Spleen (tissue), 11 donors: ENCODE data around the gene WIPF2. TPM values are rescaled to one million over a fixed set of nuclear protein-coding genes. Genes with fewer than 3 reads are reported as not detected.
A peak's percentile ranks its signal among the peaks of the same experiment; 100 is the strongest.
"Not testable (repeated sequence)": the region's sequence is repeated elsewhere in the genome, so short reads cannot be mapped to it uniquely, and the experiment has no call there.

Experiments
- DNase-seq: peaks from one replicate; pipeline ENCODE4 v3.0.0-alpha.2; 2020
- H3K27ac ChIP-seq, 8 donors: fragments of 200-600 bp; sonication (generic) in 7 of 8; 1 replicate in 4 of 8; 2 replicates in 4 of 8; pipeline versions ENCODE4 v1.5.0 to v1.8.0; 2016 to 2021; ENCODE audit warnings: inconsistent platforms in 4 of 8, mild to moderate bottlenecking in 4 of 8, moderate library complexity in 1 of 8
- H3K27me3 ChIP-seq, 7 donors: fragments of 200-600 bp; sonication (generic) in 6 of 7; replicated peaks in 1 of 7; 1 replicate in 4 of 7; 2 replicates in 3 of 7; pipeline versions ENCODE4 v1.5.0 to v1.8.0; 2016 to 2021; ENCODE audit warnings: inconsistent platforms in 3 of 7, mild to moderate bottlenecking in 1 of 7
- H3K36me3 ChIP-seq, 6 donors: fragments of 200-600 bp; sonication (generic) in 5 of 6; 1 replicate in 4 of 6; 2 replicates in 2 of 6; pipeline versions ENCODE4 v1.5.0 to v1.8.0; 2016 to 2021; ENCODE audit warnings: inconsistent platforms in 2 of 6
- H3K4me1 ChIP-seq, 6 donors: fragments of 200-600 bp; sonication (generic) in 5 of 6; 1 replicate in 3 of 6; 2 replicates in 3 of 6; pipeline versions ENCODE4 v1.5.0 to v1.8.0; 2016 to 2021; ENCODE audit warnings: inconsistent platforms in 3 of 6
- H3K4me3 ChIP-seq, 8 donors: fragments of 200-600 bp; sonication (generic) in 7 of 8; 1 replicate in 4 of 8; 2 replicates in 4 of 8; pipeline versions ENCODE4 v1.5.0 to v1.8.0; 2016 to 2021; ENCODE audit warnings: inconsistent platforms in 4 of 8, mild to moderate bottlenecking in 4 of 8, moderate library complexity in 2 of 8
- H3K9me3 ChIP-seq, 8 donors: fragments of 200-600 bp; sonication (generic) in 7 of 8; 1 replicate in 4 of 8; 2 replicates in 4 of 8; pipeline versions ENCODE4 v1.5.0 to v1.8.0; 2016 to 2021; ENCODE audit warnings: inconsistent platforms in 4 of 8
- POLR2A ChIP-seq, 3 donors: fragments of 450-650 bp; IDR thresholded peaks; one replicate each; pipeline ENCODE4 v1.5.1; 2017; ENCODE audit warnings: antibody characterized with exemption in 3 of 3, mild to moderate bottlenecking in 1 of 3
- POLR2AphosphoS5 ChIP-seq, 3 donors: sonication (generic); formaldehyde crosslinking; IDR thresholded peaks; one replicate each; pipeline ENCODE4 v1.5.1; 2017; ENCODE audit warnings: antibody characterized with exemption in 3 of 3
- WGBS, 5 donors: extraction: QIAGEN DNeasy Blood & Tissue Kit in 3 of 5; methylation state at CpG; one replicate each; pipeline versions ENCODE4 v1.1.5 to v1.1.7; 2013 to 2018; 5-methylcytosine and 5-hydroxymethylcytosine counted together
- intact Hi-C: fragments of 100-400 bp; cut with DNase I; formaldehyde crosslinking; loops from one replicate; pipeline ENCODE4 v1.15.0; 2023; ENCODE audit warnings: low total_unique reads
- polyA plus RNA-seq, 3 donors: library from polyadenylated mRNA; stranded (reverse); fragments of 200-250 nt; gene quantifications; one replicate each; pipeline ENCODE4 v1.2.1, GENCODE V29; 2013
- total RNA-seq, 7 donors: library from RNA; depleted of rRNA in 3 of 7; stranded (reverse); fragments of >200 nt in 3 of 7; fragmentation: NEBNext Ultra II Directional in 4 of 7; extraction: Animal tissue kit (Norgen Biotek cat#: 25700) in 4 of 7; gene quantifications; one replicate each; pipeline versions ENCODE4 v1.1.0 to v1.2.1, GENCODE V29; 2016 to 2021
- TF ChIP-seq, protein P1 (sequence below), 11 experiments: fragments of 200-600 bp in 7 of 11; fragments of 450-650 bp in 4 of 11; sonication (generic) in 4 of 11; IDR thresholded peaks in 8 of 11; conservative IDR thresholded peaks in 3 of 11; 1 replicate in 7 of 11; 2 replicates in 4 of 11; pipeline versions ENCODE4 v1.4.0 to v1.8.0; 2016 to 2021; ENCODE audit warnings: antibody characterized with exemption in 11 of 11, inconsistent platforms in 4 of 11, mild to moderate bottlenecking in 1 of 11
- donor health status: healthy with polysubstance abuse.
- donor health status: DM: no; HTN: no; CAD: no; lungs with moderate emphysema.
- donor health status: DM: no; HTN: no; CAD: no.
- donor health status: Bipolar disorder and iron deficiency.
- donor health status: healthy.
- donor health status: DM: no; HTN: no; CAD: no.
- donor health status: DM: yes; HTN: yes; CAD: no.

WIPF2 gene
- total and polyA plus RNA-seq, 10 donors = 3.7 to 43.2 (median 20.1) TPM

DNA sequence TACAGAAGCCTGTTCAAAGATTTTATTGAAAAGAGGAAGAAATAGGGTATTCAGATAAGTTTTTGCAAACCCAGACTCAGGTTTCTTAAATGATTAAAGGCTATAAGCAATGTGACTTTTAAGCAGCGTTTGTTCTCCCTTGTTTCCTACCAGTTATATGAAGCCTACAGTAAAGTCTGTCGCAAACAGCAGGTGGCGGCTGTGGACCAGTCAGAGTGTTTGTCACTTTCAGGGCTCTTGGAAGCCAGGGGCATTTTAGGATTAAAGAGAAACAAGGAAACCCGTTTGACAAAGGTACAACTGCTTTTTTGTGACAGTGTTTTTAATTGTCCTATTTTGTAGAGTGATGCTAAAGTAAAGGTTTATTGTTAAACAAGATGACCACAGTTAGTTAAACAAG, 82.2 kb downstream of the WIPF2 start:
- H3K36me3 ChIP-seq = peaks cover 0 to 15% (median 0%) of the 10 kb centered on the region in 6 donors
- intact Hi-C loops = loop anchor here (10.0 kb wide), 1 partner anchor 233 kb away; no protein-coding TSS in a partner anchor
- H3K9me3 ChIP-seq = no peaks in the 10 kb centered on the region
- H3K27ac ChIP-seq = no peak overlapping the region
- no peak for DNase-seq
- peaks cover 13 to 42% (median 21%) of the 10 kb centered on the region in 6 donors for H3K4me1 ChIP-seq
- no peak overlapping the region for H3K4me3 ChIP-seq
- no peaks in the 10 kb centered on the region for H3K27me3 ChIP-seq
- WGBS, 5 donors = 72 to 79% (median 77%) methylated on average over 4 of the region's 4 CpGs
- TF ChIP-seq POLR2A (IDR thresholded peaks at IDR 0.05) (no peak), POLR2AphosphoS5 (IDR thresholded peaks at IDR 0.05) (no peak)
- TF ChIP-seq, protein P1, sequence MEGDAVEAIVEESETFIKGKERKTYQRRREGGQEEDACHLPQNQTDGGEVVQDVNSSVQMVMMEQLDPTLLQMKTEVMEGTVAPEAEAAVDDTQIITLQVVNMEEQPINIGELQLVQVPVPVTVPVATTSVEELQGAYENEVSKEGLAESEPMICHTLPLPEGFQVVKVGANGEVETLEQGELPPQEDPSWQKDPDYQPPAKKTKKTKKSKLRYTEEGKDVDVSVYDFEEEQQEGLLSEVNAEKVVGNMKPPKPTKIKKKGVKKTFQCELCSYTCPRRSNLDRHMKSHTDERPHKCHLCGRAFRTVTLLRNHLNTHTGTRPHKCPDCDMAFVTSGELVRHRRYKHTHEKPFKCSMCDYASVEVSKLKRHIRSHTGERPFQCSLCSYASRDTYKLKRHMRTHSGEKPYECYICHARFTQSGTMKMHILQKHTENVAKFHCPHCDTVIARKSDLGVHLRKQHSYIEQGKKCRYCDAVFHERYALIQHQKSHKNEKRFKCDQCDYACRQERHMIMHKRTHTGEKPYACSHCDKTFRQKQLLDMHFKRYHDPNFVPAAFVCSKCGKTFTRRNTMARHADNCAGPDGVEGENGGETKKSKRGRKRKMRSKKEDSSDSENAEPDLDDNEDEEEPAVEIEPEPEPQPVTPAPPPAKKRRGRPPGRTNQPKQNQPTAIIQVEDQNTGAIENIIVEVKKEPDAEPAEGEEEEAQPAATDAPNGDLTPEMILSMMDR (IDR thresholded peaks at IDR 0.05 in 8 of 11, conservative IDR thresholded peaks at IDR 0.05 in 3 of 11) = no peak

DNA sequence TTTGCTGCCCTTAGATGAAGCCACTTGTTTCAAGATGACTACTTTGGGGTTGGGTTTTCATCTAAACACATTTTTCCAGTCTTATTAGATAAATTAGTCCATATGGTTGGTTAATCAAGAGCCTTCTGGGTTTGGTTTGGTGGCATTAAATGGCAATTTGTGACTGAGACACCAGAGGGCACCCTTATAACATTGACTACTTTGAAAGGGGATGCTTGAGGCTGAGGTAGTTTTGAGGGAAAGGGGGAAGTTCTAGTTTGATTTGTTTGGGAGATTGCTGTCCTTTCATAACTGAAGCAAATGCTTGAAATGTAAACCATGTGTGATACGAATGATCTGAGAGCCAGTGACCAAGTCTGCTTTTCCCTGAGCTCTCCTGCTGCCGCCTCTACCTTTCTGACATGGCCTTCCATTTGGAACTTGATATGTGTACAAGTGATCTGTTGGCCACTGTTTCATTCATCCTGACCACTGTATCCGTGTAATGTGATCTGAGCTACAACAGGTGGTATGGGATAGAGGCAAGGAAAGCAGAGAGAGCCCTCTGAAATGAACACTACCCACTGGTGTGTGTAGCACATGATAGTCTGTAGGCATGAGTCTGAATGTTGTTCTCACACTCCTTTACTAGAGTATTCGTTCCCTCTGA, 84.0 kb downstream of the WIPF2 start:
- Histone ChIP-seq H3K4me3 (no peak overlapping the region), H3K27ac (peak overlapping the region in 3 of 8 donors; percentile 33 to 58 (median 50)), H3K36me3 (peaks cover 0 to 15% (median 0%) of the 10 kb centered on the region in 6 donors), H3K4me1 (peaks cover 24 to 54% (median 39%) of the 10 kb centered on the region in 6 donors), H3K9me3 (no peaks in the 10 kb centered on the region), H3K27me3 (no peaks in the 10 kb centered on the region)
- intact Hi-C loops = loop anchor here (2.0 to 10.0 kb wide), 2 partner anchors 52 to 232 kb away; no protein-coding TSS in a partner anchor
- 52 to 69% (median 59%) methylated on average over 4 of the region's 4 CpGs for WGBS, 5 donors
- no peak for DNase-seq
- TF ChIP-seq POLR2AphosphoS5 (IDR thresholded peaks at IDR 0.05) (peak in 1 of 3 donors; percentile 43), POLR2A (IDR thresholded peaks at IDR 0.05) (no peak)
- TF ChIP-seq, protein P1 (IDR thresholded peaks at IDR 0.05 in 8 of 11, conservative IDR thresholded peaks at IDR 0.05 in 3 of 11) = peak; percentile 62 to 93 (median 84)

DNA sequence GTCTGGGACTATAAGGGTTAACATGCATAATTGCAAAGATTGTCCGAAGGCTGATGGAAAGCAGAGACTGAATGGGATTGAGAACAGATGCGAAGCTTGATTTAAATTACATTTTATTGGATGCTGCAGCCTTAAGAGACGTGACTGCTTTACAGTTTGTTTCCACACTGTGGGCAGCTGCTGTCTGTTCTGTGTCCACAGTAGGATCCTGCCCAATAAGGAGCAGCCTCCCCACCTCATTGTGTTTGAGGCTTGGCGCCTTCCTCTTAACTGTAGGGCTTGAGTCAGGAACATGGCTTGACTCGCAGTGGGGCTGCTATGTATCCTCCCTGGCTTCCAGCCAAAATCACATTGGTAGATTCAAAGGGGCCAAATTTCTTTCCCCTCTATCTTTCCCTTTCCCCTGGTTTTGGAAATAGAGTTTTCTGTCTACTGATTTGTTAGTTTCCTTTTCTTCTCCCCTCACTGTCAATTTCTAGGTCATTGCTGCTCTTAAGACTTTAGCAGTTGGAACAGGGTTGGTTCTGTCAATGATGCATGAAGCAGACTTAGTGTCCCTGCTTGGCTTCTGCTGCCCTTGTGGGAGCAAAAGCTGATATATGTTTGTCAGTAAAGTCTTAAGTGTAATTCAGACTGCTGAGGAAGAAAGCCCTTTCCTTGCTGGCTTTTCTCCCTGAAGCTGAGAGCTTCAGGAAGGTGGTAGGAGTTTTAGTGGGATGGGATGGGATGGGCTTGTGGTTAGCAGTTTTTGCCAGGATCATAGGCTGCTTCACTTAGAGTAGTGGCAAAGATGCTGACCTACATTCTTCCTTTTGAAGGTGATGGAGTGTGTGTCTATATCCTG, 84.8 kb downstream of the WIPF2 start:
- intact Hi-C loops = loop anchor here (2.0 to 10.0 kb wide), 2 partner anchors 51 to 231 kb away; no protein-coding TSS in a partner anchor
- no peak for DNase-seq
- H3K4me1 ChIP-seq = peaks cover 32 to 62% (median 47%) of the 10 kb centered on the region in 6 donors

DNA sequence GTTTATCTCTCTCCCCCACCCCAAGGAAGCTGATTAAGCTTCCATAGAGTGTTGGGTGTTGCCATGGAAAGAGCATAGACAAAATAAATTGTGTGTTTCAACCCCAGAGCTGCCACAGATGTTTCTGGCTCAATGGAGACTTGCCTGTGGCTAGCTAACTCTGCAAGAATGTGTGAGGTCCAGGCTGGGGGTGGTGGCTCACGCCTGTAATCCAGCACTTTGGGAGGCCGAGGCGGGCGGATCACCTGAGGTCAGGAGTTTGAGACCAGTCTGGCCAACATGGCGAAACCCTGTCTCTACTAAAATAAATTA, 85.4 kb downstream of the WIPF2 start:
- WGBS, 5 donors = 89 to 99% (median 95%) methylated on average over 5 of the region's 5 CpGs
- H3K27me3 ChIP-seq, DNase-seq, H3K9me3 ChIP-seq, H3K4me3 ChIP-seq: not testable (repeated sequence)
- H3K36me3 ChIP-seq = peaks cover 0 to 15% (median 0%) of the 10 kb centered on the region in 6 donors
- H3K27ac ChIP-seq = peak overlapping the region in 6 of 8 donors; percentile 4 to 58 (median 26)
- intact Hi-C loops = loop anchor here (10.0 kb wide), 1 partner anchor 230 kb away; no protein-coding TSS in a partner anchor
- H3K4me1 ChIP-seq = peaks cover 37 to 68% (median 53%) of the 10 kb centered on the region in 6 donors

More for the DNA sequence above, 84.8 kb downstream of the WIPF2 start:
- 57 to 78% (median 74%) methylated on average over 5 of the region's 5 CpGs for WGBS, 5 donors
- Histone ChIP-seq H3K36me3 (peaks cover 0 to 15% (median 0%) of the 10 kb centered on the region in 6 donors), H3K27ac (peak overlapping the region in 6 of 8 donors; percentile 4 to 58 (median 26)), H3K9me3 (no peaks in the 10 kb centered on the region), H3K27me3 (no peaks in the 10 kb centered on the region), H3K4me3 (no peak overlapping the region)
- TF ChIP-seq POLR2AphosphoS5 (IDR thresholded peaks at IDR 0.05) = no peak
- TF ChIP-seq, protein P1 (IDR thresholded peaks at IDR 0.05 in 8 of 11, conservative IDR thresholded peaks at IDR 0.05 in 3 of 11) = no peak
- TF ChIP-seq POLR2A (IDR thresholded peaks at IDR 0.05) = no peak

DNA sequence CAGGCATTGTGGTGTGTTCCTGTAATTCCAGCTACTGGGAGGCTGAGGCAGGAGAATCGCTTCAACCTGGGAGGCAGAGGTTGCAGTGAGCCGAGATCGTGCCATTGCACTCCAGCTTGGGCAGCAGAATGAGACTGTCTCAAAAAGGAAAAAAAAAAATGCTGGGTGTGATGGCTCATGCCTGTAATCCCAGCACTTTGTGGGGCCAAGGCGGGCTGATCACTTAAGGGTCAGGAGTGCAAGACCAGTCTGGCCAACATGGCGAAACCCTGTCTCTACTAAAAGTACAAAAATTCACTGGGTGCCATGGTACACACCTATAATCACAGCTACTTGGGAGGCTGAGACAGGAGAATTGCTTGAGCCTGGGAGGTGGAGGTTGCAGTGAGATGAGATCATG, 85.8 kb downstream of the WIPF2 start:
- H3K27ac ChIP-seq = peak overlapping the region in 2 of 8 donors; percentile 50 to 58
- not testable (repeated sequence) for H3K9me3 ChIP-seq, DNase-seq, H3K27me3 ChIP-seq, H3K4me3 ChIP-seq
- peaks cover 41 to 72% (median 56%) of the 10 kb centered on the region in 6 donors for H3K4me1 ChIP-seq
- WGBS, 5 donors = 91 to 98% (median 98%) methylated on average over 5 of the region's 5 CpGs
- intact Hi-C loops = loop anchor here (10.0 kb wide), 1 partner anchor 230 kb away; no protein-coding TSS in a partner anchor
- peaks cover 0 to 11% (median 0%) of the 10 kb centered on the region in 6 donors for H3K36me3 ChIP-seq
